GM23248 (cell line): Measurements from ENCODE around the gene THRA. TPM values are rescaled to one million over a fixed set of nuclear protein-coding genes. Genes with fewer than 3 reads are reported as not detected.
A peak's percentile ranks its signal among the peaks of the same experiment; 100 is the strongest.

Source experiments
- DNase-seq: peaks from one replicate; pipeline ENCODE4 v3.0.0-alpha.2; 2015
- H2AFZ ChIP-seq: fragments of 200-600 bp; sonication (generic); 2 replicates; pipeline ENCODE4 v1.6.1; 2016; ENCODE audit warnings: antibody characterized with exemption
- H3F3A ChIP-seq: fragments of 200-600 bp; sonication (generic); 2 replicates; pipeline ENCODE4 v1.6.1; 2016; ENCODE audit warnings: mild to moderate bottlenecking, antibody characterized with exemption, mixed run types; ENCODE audit not compliant: insufficient read depth
- H3K27ac ChIP-seq: fragments of 200-600 bp; sonication (generic); 2 replicates; pipeline ENCODE4 v1.5.1; 2016; ENCODE audit warnings: mild to moderate bottlenecking
- H3K27me3 ChIP-seq: fragments of 200-600 bp; sonication (generic); replicated peaks from 2 replicates; pipeline ENCODE4 v1.6.1; 2016; ENCODE audit warnings: mild to moderate bottlenecking; ENCODE audit not compliant: insufficient read depth
- H3K36me3 ChIP-seq: fragments of 200-600 bp; sonication (generic); 2 replicates; pipeline ENCODE4 v1.6.1; 2016; ENCODE audit warnings: low read depth, mild to moderate bottlenecking
- H3K4me1 ChIP-seq: fragments of 200-600 bp; sonication (generic); 2 replicates; pipeline ENCODE4 v1.6.1; 2016; ENCODE audit warnings: mild to moderate bottlenecking; ENCODE audit not compliant: insufficient read depth
- H3K4me2 ChIP-seq: fragments of 200-600 bp; sonication (generic); one replicate; pipeline ENCODE4 v1.6.1; 2016; ENCODE audit warnings: mild to moderate bottlenecking; ENCODE audit not compliant: unreplicated experiment
- H3K4me3 ChIP-seq: fragments of 200-600 bp; sonication (generic); 2 replicates; pipeline ENCODE4 v1.5.1; 2016; ENCODE audit warnings: mild to moderate bottlenecking
- H3K79me2 ChIP-seq: fragments of 200-600 bp; sonication (generic); 2 replicates; pipeline ENCODE4 v1.6.1; 2016; ENCODE audit warnings: mild to moderate bottlenecking; ENCODE audit not compliant: insufficient read depth
- H3K9ac ChIP-seq: fragments of 200-600 bp; sonication (generic); 2 replicates; pipeline ENCODE4 v1.6.1; 2016; ENCODE audit warnings: mild to moderate bottlenecking
- H3K9me2 ChIP-seq: fragments of 200-600 bp; sonication (generic); 2 replicates; pipeline ENCODE4 v1.6.1; 2016; ENCODE audit warnings: mixed run types, mild to moderate bottlenecking, moderate library complexity; ENCODE audit not compliant: insufficient read depth
- H3K9me3 ChIP-seq: fragments of 200-600 bp; sonication (generic); one replicate; pipeline ENCODE4 v1.6.1; 2017; ENCODE audit warnings: low read depth
- H4K20me1 ChIP-seq: fragments of 200-600 bp; sonication (generic); 2 replicates; pipeline ENCODE4 v1.6.0; 2016; ENCODE audit not compliant: insufficient read depth
- EZH2 ChIP-seq: fragments of 200-600 bp; sonication (generic); IDR thresholded peaks from 2 replicates; pipeline ENCODE4 v1.6.1; 2018; ENCODE audit warnings: antibody characterized with exemption, mild to moderate bottlenecking; ENCODE audit not compliant: insufficient read depth, poor library complexity, severe bottlenecking
- EZH2phosphoT487 ChIP-seq: fragments of 200-600 bp; sonication (generic); IDR thresholded peaks from 2 replicates; pipeline ENCODE4 v1.6.1; 2018; ENCODE audit warnings: antibody characterized with exemption, moderate library complexity, mild to moderate bottlenecking, low read depth; ENCODE audit not compliant: insufficient read depth
- WGBS, 2 experiments: methylation state at CpG; one replicate each; pipeline ENCODE4 v1.1.6; 2015 to 2017; ENCODE audit warnings: low lambda C conversion rate in 2 of 2, low coverage in 1 of 2; ENCODE audit errors: missing lambda C conversion rate in 2 of 2; 5-methylcytosine and 5-hydroxymethylcytosine counted together
- in situ Hi-C: fragments of 300-500 bp; cut with MboI; formaldehyde crosslinking; loops from 2 replicates; pipeline ENCODE4 v1.15.0; 2020
- polyA plus RNA-seq: library from polyadenylated mRNA; unstranded; fragments of >200 nt; fragmentation: Nextera tagmentation; extraction: Ambion mirVana; gene quantifications from 2 replicates; pipeline ENCODE4 v1.2.1, GENCODE V29; 2016
- total RNA-seq: library from RNA; depleted of rRNA; stranded (reverse); fragments of >200 nt; shearing (Covaris generic); gene quantifications from 2 replicates; pipeline ENCODE4 v1.2.3, GENCODE V29; 2014

The THRA gene
- total and polyA plus RNA-seq, 2 experiments from 2014 or later, result 15.8 to 33.3 TPM

GRCh38 chr17:40104594-40105486, 42.1 kb downstream of the THRA start:
- Histone ChIP-seq H3K9me3 (no peaks in the 10 kb centered on the region), H3K4me1 (peaks cover 42% of the 10 kb centered on the region), H3K9me2 (no peaks in the 10 kb centered on the region), H3K36me3 (no peaks in the 10 kb centered on the region), H4K20me1 (no peaks in the 10 kb centered on the region), H3K79me2 (peaks cover 4% of the 10 kb centered on the region), H3K4me3 (no peak overlapping the region), H3K4me2 (no peak overlapping the region), H3K27me3 (no peaks in the 10 kb centered on the region), H2AFZ (no peak overlapping the region), H3F3A (peaks cover 24% of the 10 kb centered on the region), H3K9ac (no peak overlapping the region), H3K27ac (no peak overlapping the region)
- DNase-seq, result no peak
- no peak for TF ChIP-seq EZH2
- in situ Hi-C loops, result no loop called here
- 40 to 41% methylated on average over 3 of the region's 3 CpGs for WGBS, 2 experiments

DNA sequence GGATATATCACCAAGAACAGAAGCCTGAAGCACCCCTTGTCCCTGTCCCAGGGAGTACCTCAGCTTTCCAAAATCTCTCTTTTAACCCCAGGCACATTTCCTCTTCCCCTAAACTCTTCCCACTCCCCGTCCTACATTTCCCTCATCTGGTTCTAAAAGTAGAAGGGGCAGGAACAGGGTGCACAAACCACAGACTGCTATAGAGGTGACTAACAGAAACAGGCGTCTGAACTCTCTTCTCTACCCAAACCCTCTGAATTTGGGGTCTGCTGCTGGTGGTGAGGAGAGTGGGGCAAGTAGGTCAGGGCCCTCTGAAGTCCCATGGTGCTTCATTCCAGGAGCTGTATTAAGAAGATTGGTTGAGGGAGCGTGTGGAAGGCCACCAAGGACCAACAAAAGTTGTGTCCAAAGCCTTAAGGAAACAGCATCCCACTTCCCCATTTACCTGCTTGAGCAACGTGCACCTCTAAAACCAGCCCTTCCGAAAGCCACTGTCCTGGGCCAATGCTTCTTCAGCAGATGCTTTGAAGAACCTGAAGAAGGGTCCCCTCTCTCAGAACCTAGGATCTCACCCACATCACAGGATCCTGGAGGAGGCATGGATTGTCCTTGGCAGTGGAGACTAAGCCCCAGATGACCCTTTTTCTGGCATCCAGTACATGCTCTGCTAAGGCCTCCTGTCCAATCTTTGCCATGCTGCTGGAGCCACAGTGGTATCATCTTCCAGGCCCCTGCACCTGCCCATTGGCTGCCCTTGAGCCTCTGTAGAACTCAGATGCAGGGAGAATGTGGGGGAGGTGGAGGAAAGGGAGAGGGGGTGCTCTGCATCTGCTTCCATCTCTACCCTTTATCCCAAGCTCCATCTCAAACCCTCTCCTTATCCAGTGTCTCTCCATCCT, 43.3 kb downstream of the THRA start:
- no peak overlapping the region for H3K27ac ChIP-seq
- H2AFZ ChIP-seq, result no peak overlapping the region
- no peaks in the 10 kb centered on the region for H3K79me2 ChIP-seq
- H3K9ac ChIP-seq, result no peak overlapping the region
- 81 to 83% methylated on average over 5 of the region's 5 CpGs for WGBS, 2 experiments
- no peaks in the 10 kb centered on the region for H3K9me2 ChIP-seq
- TF ChIP-seq EZH2phosphoT487 (no peak), EZH2 (no peak)
- no peaks in the 10 kb centered on the region for H3K36me3 ChIP-seq
- in situ Hi-C loops, result no loop called here
- H3F3A ChIP-seq, result peaks cover 33% of the 10 kb centered on the region
- H3K4me3 ChIP-seq, result no peak overlapping the region
- H3K4me2 ChIP-seq, result no peak overlapping the region
- no peaks in the 10 kb centered on the region for H3K27me3 ChIP-seq
- H4K20me1 ChIP-seq, result no peaks in the 10 kb centered on the region
- DNase-seq, result no peak
- no peaks in the 10 kb centered on the region for H3K9me3 ChIP-seq
- peaks cover 55% of the 10 kb centered on the region for H3K4me1 ChIP-seq

DNA sequence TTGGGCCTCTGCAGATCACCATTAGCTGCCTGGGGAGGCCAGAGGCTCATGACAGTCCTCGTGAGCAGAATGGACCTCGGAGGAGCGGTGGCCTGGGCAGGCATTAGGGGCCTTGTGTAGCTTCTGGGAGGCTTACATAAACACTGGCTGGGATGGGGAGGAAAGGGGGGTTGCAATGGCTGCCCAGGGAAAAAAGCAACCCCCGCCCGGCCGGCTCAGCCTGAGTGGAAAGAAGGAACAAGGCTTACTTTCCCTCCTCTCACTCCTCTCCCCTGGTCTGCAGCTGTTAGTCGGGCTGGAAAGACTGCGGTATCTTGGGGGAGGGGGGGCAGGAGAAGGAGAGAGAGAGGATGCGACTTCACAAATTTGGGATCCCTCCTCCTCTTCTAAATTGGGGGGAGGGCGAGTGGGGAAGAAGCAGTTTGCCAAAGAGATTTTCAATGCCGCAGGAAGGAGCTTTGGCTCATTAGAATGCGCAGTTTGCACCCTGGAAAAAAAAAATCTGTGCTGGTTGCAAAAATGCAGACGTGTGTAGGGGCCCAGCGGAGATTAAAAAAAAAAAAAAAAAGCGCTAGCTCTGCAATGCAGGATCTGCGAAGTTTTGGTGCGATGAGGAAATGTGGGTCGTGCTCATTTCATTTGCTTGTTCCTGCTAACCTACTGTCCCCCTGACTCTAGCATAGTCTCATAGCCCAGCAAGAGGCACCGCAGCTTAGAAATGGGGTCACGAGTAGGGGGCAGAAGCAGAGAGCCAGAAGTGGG, 44.2 kb downstream of the THRA start:
- in situ Hi-C loops, result no loop called here
- no peaks in the 10 kb centered on the region for H3K79me2 ChIP-seq
- WGBS, 2 experiments, result 29 to 31% methylated on average over 18 to 20 of the region's 20 CpGs
- peak overlapping the region; percentile 76 for H3K4me2 ChIP-seq
- H3K9ac ChIP-seq, result peak overlapping the region; percentile 82; the same call in 1 of the 2 replicates
- DNase-seq, result no peak
- peak overlapping the region; percentile 88 for H3K27ac ChIP-seq
- no peak for TF ChIP-seq EZH2phosphoT487
- H3F3A ChIP-seq, result peaks cover 35% of the 10 kb centered on the region
- no peaks in the 10 kb centered on the region for H3K27me3 ChIP-seq
- no peak overlapping the region for H3K4me3 ChIP-seq
- H2AFZ ChIP-seq, result no peak overlapping the region
- no peaks in the 10 kb centered on the region for H3K9me2 ChIP-seq
- peaks cover 56% of the 10 kb centered on the region for H3K4me1 ChIP-seq
- no peaks in the 10 kb centered on the region for H3K36me3 ChIP-seq
- H3K9me3 ChIP-seq, result no peaks in the 10 kb centered on the region
- H4K20me1 ChIP-seq, result no peaks in the 10 kb centered on the region

GRCh38 chr17:40107522-40108174, 44.9 kb downstream of the THRA start:
- Histone ChIP-seq H3K9me2 (no peaks in the 10 kb centered on the region), H3K4me2 (peak overlapping the region; percentile 76), H3K27me3 (no peaks in the 10 kb centered on the region), H3K9me3 (no peaks in the 10 kb centered on the region), H3K79me2 (no peaks in the 10 kb centered on the region), H2AFZ (peak overlapping the region; percentile 62), H3K4me3 (peak overlapping the region; percentile 31), H4K20me1 (no peaks in the 10 kb centered on the region), H3K4me1 (peaks cover 63% of the 10 kb centered on the region), H3F3A (peaks cover 42% of the 10 kb centered on the region), H3K36me3 (no peaks in the 10 kb centered on the region), H3K9ac (peak overlapping the region; percentile 82), H3K27ac (peak overlapping the region; percentile 88)
- 18 to 19% methylated on average over 5 of the region's 5 CpGs for WGBS, 2 experiments
- in situ Hi-C loops, result no loop called here
- TF ChIP-seq EZH2 (no peak), EZH2phosphoT487 (no peak)
- DNase-seq, result peak; percentile 55
